GM19395 (cell line): ENCODE measurements around the gene SYTL4.

Experiments
- ATAC-seq: cut with Tn5 transposase; IDR thresholded peaks from one replicate; pipeline ENCODE4 v1.9.1; 2021; ENCODE audit warnings: mild to moderate bottlenecking, moderate library complexity; ENCODE audit not compliant: unreplicated experiment

The SYTL4 gene

GRCh38 chrX:100695991-100696390 lies 35.9 kb downstream of the SYTL4 start:
- no peak for ATAC-seq

GRCh38 chrX:100695302-100695701 lies 36.6 kb downstream of the SYTL4 start:
- ATAC-seq = no peak

GRCh38 chrX:100687546-100687945 lies 44.4 kb downstream of the SYTL4 start:
- peak; percentile 76 for ATAC-seq

GRCh38 chrX:100687128-100687527 lies 44.8 kb downstream of the SYTL4 start:
- ATAC-seq = peak; percentile 46

GRCh38 chrX:100685997-100686305 lies 46.0 kb downstream of the SYTL4 start:
- no peak for ATAC-seq

GRCh38 chrX:100685284-100685996 lies 46.5 kb downstream of the SYTL4 start:
- ATAC-seq = peak; percentile 69

- ATAC-seq = no peak
Observed at GRCh38 chrX:100682939-100683338, 49.0 kb downstream of the SYTL4 start.

- no peak for ATAC-seq
Observed at GRCh38 chrX:100681599-100681998, 50.3 kb downstream of the SYTL4 start.

GRCh38 chrX:100680756-100681155 lies 51.2 kb downstream of the SYTL4 start:
- ATAC-seq = no peak

GRCh38 chrX:100677611-100678181 lies 54.2 kb downstream of the SYTL4 start:
- no peak for ATAC-seq

- peak; percentile 61 for ATAC-seq
Observed at GRCh38 chrX:100674705-100675104, 57.2 kb downstream of the SYTL4 start.

GRCh38 chrX:100673397-100673953 lies 58.4 kb downstream of the SYTL4 start:
- no peak for ATAC-seq

GRCh38 chrX:100672966-100673365 lies 59.0 kb downstream of the SYTL4 start:
- ATAC-seq = no peak

- ATAC-seq = no peak
Observed at GRCh38 chrX:100663642-100664041, 68.3 kb downstream of the SYTL4 start.

- no peak for ATAC-seq
Observed at GRCh38 chrX:100662796-100663195, 69.1 kb downstream of the SYTL4 start.

- no peak for ATAC-seq
Observed at GRCh38 chrX:100662170-100662569, 69.8 kb downstream of the SYTL4 start.

GRCh38 chrX:100659431-100660137 lies 72.3 kb downstream of the SYTL4 start:
- ATAC-seq = no peak

GRCh38 chrX:100658941-100659381 lies 73.0 kb downstream of the SYTL4 start:
- no peak for ATAC-seq

- ATAC-seq = no peak
Observed at GRCh38 chrX:100654261-100654660, 77.7 kb downstream of the SYTL4 start.

- no peak for ATAC-seq
Observed at GRCh38 chrX:100652266-100652665, 79.7 kb downstream of the SYTL4 start.

GRCh38 chrX:100650841-100651240 lies 81.1 kb downstream of the SYTL4 start:
- ATAC-seq = no peak
